Activated CD8-positive, alpha-beta T cell treated with anti-CD3 and anti-CD28 coated beads for 36 hours (primary cell): Measurements from ENCODE around the gene TNNI3. TPM values are rescaled to one million over a fixed set of nuclear protein-coding genes. Genes with fewer than 3 reads are reported as not detected.

Experiments
- ATAC-seq: fragments of 200-7000 bp; cut with Tn5 transposase; one replicate; pipeline ENCODE4 v1.10.0; 2021; ENCODE audit warnings: mild to moderate bottlenecking, moderate library complexity
- CTCF ChIA-PET: fragments of 350-600 bp; sonication (Branson Sonifier 250); formaldehyde crosslinking; loops from one replicate; lab custom pipeline; 2021; ENCODE audit warnings: antibody characterized with exemption; lab: Charles Lee
- POLR2A ChIA-PET: fragments of 350-600 bp; sonication (Branson Sonifier 250); formaldehyde crosslinking; loops from one replicate; lab custom pipeline; 2021; ENCODE audit warnings: antibody characterized with exemption; lab: Charles Lee
- DNase-seq: peaks from one replicate; pipeline ENCODE4 v3.0.0-alpha.2; 2020
- H3K27ac Mint-ChIP-seq: one replicate; pipeline ENCODE4 v1.8.0; 2021; ENCODE audit warnings: mild to moderate bottlenecking, mixed read lengths
- H3K27me3 Mint-ChIP-seq: one replicate; pipeline ENCODE4 v1.8.0; 2021; ENCODE audit warnings: mixed read lengths
- H3K36me3 Mint-ChIP-seq: one replicate; pipeline ENCODE4 v1.8.0; 2021; ENCODE audit warnings: low read depth, mixed read lengths
- H3K4me1 Mint-ChIP-seq: one replicate; pipeline ENCODE4 v1.8.0; 2021; ENCODE audit warnings: low read depth, mixed read lengths
- H3K4me3 Mint-ChIP-seq: one replicate; pipeline ENCODE4 v1.8.0; 2021; ENCODE audit warnings: mild to moderate bottlenecking, moderate library complexity, mixed read lengths
- H3K9me3 Mint-ChIP-seq: one replicate; pipeline ENCODE4 v1.8.0; 2021; ENCODE audit warnings: mixed read lengths
- intact Hi-C: fragments of 100-400 bp; cut with micrococcal nuclease; formaldehyde crosslinking; loops from one replicate; pipeline ENCODE4 v1.10.0; 2022
- total RNA-seq, 2 experiments: library from RNA; stranded (reverse); gene quantifications; one replicate each; pipeline ENCODE4 v1.2.3, GENCODE V29; 2021
- TF ChIP-seq, protein P1 (sequence below): fragments of 200-600 bp; IDR thresholded peaks from one replicate; pipeline ENCODE4 v1.8.0; 2022; ENCODE audit warnings: antibody characterized with exemption, mild to moderate bottlenecking

The TNNI3 gene
- total RNA-seq, 2 experiments from 2014 or later = not detected

DNA sequence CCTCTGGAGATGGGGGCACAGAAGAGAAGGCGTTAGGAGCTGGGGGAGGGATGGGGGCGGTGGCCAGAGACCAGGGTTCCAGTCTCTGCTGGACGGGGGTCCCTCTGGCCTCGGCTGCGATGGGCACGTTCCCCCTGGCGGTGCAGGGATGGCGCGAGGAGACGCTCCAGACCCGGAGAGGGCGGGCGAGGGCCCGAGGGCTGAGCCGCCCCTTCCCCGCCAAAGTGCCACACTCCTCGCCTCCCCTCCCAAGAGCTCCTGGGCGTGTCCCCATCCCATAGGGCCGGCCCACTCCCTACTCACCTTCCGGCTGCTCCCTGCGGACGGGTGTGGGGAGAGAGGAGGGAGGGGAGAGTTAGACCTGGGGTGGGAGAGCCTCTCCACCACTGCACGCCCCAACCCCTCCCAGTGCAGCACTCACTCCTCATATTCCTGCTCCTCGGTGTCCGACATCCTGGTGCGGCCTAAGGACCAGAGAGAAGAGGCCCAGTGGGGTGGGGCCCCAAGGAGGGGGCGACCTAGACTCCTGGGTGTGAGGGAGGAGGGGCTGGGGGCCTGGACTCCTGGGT, 10.7 kb downstream of the TNNI3 start:
- peaks cover 45% of the 10 kb centered on the region for H3K27me3 Mint-ChIP-seq
- peaks cover 4% of the 10 kb centered on the region for H3K4me1 Mint-ChIP-seq
- peaks cover 5% of the 10 kb centered on the region for H3K9me3 Mint-ChIP-seq
- no peak overlapping the region for H3K4me3 Mint-ChIP-seq
- no peaks in the 10 kb centered on the region for H3K36me3 Mint-ChIP-seq
- intact Hi-C loops = no loop called here
- CTCF ChIA-PET = interaction anchor here (0.7 to 1.4 kb wide), 5 partner anchors 10 to 357 kb away, joined by 3 to 6 read pairs (median 4); partner anchors contain the start of gene PPP1R12C
- ATAC-seq (no peak), DNase-seq (no peak)
- TF ChIP-seq, protein P1, sequence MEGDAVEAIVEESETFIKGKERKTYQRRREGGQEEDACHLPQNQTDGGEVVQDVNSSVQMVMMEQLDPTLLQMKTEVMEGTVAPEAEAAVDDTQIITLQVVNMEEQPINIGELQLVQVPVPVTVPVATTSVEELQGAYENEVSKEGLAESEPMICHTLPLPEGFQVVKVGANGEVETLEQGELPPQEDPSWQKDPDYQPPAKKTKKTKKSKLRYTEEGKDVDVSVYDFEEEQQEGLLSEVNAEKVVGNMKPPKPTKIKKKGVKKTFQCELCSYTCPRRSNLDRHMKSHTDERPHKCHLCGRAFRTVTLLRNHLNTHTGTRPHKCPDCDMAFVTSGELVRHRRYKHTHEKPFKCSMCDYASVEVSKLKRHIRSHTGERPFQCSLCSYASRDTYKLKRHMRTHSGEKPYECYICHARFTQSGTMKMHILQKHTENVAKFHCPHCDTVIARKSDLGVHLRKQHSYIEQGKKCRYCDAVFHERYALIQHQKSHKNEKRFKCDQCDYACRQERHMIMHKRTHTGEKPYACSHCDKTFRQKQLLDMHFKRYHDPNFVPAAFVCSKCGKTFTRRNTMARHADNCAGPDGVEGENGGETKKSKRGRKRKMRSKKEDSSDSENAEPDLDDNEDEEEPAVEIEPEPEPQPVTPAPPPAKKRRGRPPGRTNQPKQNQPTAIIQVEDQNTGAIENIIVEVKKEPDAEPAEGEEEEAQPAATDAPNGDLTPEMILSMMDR = no peak
- no peak overlapping the region for H3K27ac Mint-ChIP-seq
- POLR2A ChIA-PET = interaction anchor here (0.5 to 0.8 kb wide), 2 partner anchors 43 to 182 kb away, joined by 3 to 4 read pairs; no protein-coding TSS in a partner anchor

DNA sequence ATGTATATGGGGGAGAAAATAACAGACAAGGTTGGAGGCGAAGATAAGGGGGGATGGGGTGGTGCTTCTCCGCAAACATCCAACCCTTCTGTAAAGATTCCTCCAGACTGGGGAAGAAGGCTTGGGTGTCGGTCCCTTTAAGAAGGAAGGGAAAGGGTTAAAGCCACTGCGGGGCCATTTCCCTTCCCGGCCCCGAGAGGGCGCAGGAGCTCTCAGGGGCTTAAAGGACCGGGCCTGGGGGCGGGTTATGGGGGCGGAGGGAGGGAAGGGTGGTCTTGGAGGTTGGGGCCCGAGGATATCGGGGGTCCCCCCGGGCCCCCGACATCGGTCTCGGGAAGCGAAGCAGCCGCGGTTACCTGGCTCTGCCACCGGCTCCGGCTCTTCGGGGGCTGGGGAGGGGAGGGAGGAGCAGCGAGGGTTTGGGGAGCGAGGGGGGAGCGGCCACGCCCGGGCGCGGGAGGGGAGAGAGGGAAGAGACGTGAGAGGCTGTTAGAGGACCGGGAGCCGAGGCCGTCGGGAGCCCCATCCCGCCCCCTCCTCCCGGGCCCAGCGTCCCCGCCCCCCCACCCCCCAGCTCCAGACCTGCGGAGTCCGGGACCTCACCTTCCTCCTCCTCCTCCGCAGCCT, 11.3 kb downstream of the TNNI3 start:
- H3K27ac Mint-ChIP-seq = no peak overlapping the region
- ATAC-seq (peak; percentile 62), DNase-seq (peak; percentile 49)
- peaks cover 48% of the 10 kb centered on the region for H3K27me3 Mint-ChIP-seq
- ChIA-PET CTCF (interaction anchor here (0.7 to 1.4 kb wide), 5 partner anchors 10 to 357 kb away, joined by 3 to 6 read pairs (median 4); partner anchors contain the start of gene PPP1R12C), POLR2A (interaction anchor here (0.5 to 0.8 kb wide), 2 partner anchors 43 to 183 kb away, joined by 3 to 4 read pairs; no protein-coding TSS in a partner anchor)
- peaks cover 3% of the 10 kb centered on the region for H3K4me1 Mint-ChIP-seq
- no peak overlapping the region for H3K4me3 Mint-ChIP-seq
- intact Hi-C loops = no loop called here
- no peaks in the 10 kb centered on the region for H3K36me3 Mint-ChIP-seq
- TF ChIP-seq, protein P1 = peak; percentile 63
- no peaks in the 10 kb centered on the region for H3K9me3 Mint-ChIP-seq

DNA sequence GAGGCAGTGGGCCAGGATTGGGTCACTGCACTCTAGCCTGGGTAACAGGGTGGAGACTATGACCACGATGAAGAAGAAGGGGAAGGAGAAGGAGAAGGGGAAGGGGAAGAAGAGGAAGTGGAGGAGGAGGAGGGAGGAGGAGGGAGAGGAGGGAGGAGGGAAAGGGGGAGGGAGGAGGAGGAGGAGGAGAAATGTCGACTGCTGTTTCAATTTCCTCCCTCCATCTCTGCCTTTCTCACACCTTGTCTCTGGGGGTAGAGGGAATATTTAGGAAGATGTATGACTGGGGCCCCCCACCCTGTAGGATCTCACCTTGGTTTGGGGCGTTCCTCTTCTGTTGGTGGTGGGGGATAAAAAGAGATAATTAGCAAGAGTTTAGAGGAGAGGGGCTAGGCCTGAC, 12.3 kb downstream of the TNNI3 start:
- ATAC-seq (no peak), DNase-seq (no peak)
- Mint-ChIP-seq H3K4me3 (no peak overlapping the region), H3K36me3 (no peaks in the 10 kb centered on the region), H3K9me3 (no peaks in the 10 kb centered on the region), H3K27ac (no peak overlapping the region), H3K4me1 (peaks cover 4% of the 10 kb centered on the region), H3K27me3 (peaks cover 53% of the 10 kb centered on the region)
- intact Hi-C loops = no loop called here
- TF ChIP-seq, protein P1 = no peak
- ChIA-PET POLR2A (no interaction called here), CTCF (interaction anchor here (1.4 kb wide), 1 partner anchor 358 kb away, joined by 6 read pairs; no protein-coding TSS in a partner anchor)

GRCh38 chr19:55141696-55142095, 15.8 kb downstream of the TNNI3 start:
- no peaks in the 10 kb centered on the region for H3K36me3 Mint-ChIP-seq
- H3K9me3 Mint-ChIP-seq = no peaks in the 10 kb centered on the region
- H3K4me1 Mint-ChIP-seq = peaks cover 4% of the 10 kb centered on the region
- no peak overlapping the region for H3K4me3 Mint-ChIP-seq
- intact Hi-C loops = no loop called here
- ATAC-seq (no peak), DNase-seq (no peak)
- no peak overlapping the region for H3K27ac Mint-ChIP-seq
- ChIA-PET POLR2A (interaction anchor here (0.7 to 1.4 kb wide), 3 partner anchors 9 to 266 kb away, joined by 3 to 5 read pairs (median 3); partner anchors contain the start of gene UBE2S), CTCF (interaction anchor here (0.7 to 2.1 kb wide), 14 partner anchors 9 to 491 kb away, joined by 3 to 24 read pairs (median 4); partner anchors contain the start of gene HSPBP1)
- peaks cover 41% of the 10 kb centered on the region for H3K27me3 Mint-ChIP-seq
- TF ChIP-seq, protein P1 = no peak

DNA sequence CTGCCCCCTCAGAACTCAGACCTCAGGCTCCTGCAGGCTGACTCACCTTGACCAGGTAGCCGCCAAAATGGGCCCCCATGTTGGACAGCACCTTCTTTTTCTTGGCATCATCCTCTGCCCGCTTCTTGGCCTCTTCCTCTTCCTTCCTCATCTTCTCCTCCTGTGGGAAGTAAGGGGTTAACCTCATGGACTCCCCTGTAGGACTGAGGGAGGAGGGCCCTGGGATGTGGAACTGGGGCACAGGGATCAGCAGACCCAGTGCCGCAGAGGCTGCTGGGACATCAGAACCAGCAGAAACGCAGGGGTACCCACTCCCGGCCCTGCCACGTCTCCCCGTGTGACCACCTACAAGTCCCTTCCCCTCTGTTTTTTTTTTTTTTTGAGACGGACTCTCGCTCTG, 19.6 kb downstream of the TNNI3 start:
- peaks cover 2% of the 10 kb centered on the region for H3K4me1 Mint-ChIP-seq
- intact Hi-C loops = no loop called here
- H3K4me3 Mint-ChIP-seq = no peak overlapping the region
- ATAC-seq = no peak
- ChIA-PET POLR2A (no interaction called here), CTCF (no interaction called here)
- DNase-seq = no peak
- no peaks in the 10 kb centered on the region for H3K36me3 Mint-ChIP-seq
- TF ChIP-seq, protein P1 = no peak
- H3K27ac Mint-ChIP-seq = no peak overlapping the region
- peaks cover 23% of the 10 kb centered on the region for H3K27me3 Mint-ChIP-seq
- H3K9me3 Mint-ChIP-seq = no peaks in the 10 kb centered on the region
